Measurements from ENCODE around the gene RAB3IL1. TPM values are rescaled to one million over a fixed set of nuclear protein-coding genes. Genes with fewer than 3 reads are reported as not detected.
A peak's percentile ranks its signal among the peaks of the same experiment; 100 is the strongest.
"Not testable (repeated sequence)": the region's sequence is repeated elsewhere in the genome, so short reads cannot be mapped to it uniquely, and the experiment has no call there.

The RAB3IL1 gene
- total RNA-seq (2014; rRNA removed; shearing (Covaris generic)) = 0.53 and 0.77 TPM in 2 replicates

- Histone ChIP-seq H3K4me3 (peak within 1 kb of the TSS; percentile 44), H3K27me3 (peaks cover 24% of the 10 kb centered on the region), H3K36me3 (no peaks in the 10 kb centered on the region), H3K9me3 (replicated peaks) (no peaks in the 10 kb centered on the region), H3K27ac (no peak within 1 kb of the TSS), H3K4me1 (peaks cover 4% of the 10 kb centered on the region; the same call in 1 of the 2 replicates)
- peak; percentile 40 to 44 for DNase-seq
Measured at GRCh38 chr11:61917334-61918109, at the start of gene RAB3IL1. TSS of gene RAB3IL1 (minus strand) at chr11:61917566. CDS start at chr11:61917367, 199 bp downstream.

- peak; percentile 43 to 64 for DNase-seq
- peaks cover 17% of the 10 kb centered on the region for H3K36me3 ChIP-seq
- peaks cover 8% of the 10 kb centered on the region for H3K4me1 ChIP-seq
- H3K27me3 ChIP-seq = no peaks in the 10 kb centered on the region
- H3K27ac ChIP-seq = no peak overlapping the region
- H3K9me3 ChIP-seq (replicated peaks) = no peaks in the 10 kb centered on the region
- H3K4me3 ChIP-seq = peak overlapping the region; percentile 79
Measured at GRCh38 chr11:61966734-61967115, 49.4 kb upstream of the RAB3IL1 start.

GRCh38 chr11:61964666-61965271 is 47.4 kb upstream of the RAB3IL1 start:
- H3K27ac ChIP-seq = not testable (repeated sequence)

GRCh38 chr11:61964058-61964665 is 46.8 kb upstream of the RAB3IL1 start:
- H3K4me1 ChIP-seq = peaks cover 2% of the 10 kb centered on the region; the same call in 1 of the 2 replicates
- no peaks in the 10 kb centered on the region for H3K9me3 ChIP-seq (replicated peaks)
- no peak overlapping the region for H3K4me3 ChIP-seq
- H3K27me3 ChIP-seq = no peaks in the 10 kb centered on the region
- DNase-seq = no peak
- peaks cover 17% of the 10 kb centered on the region for H3K36me3 ChIP-seq
- no peak overlapping the region for H3K27ac ChIP-seq

More at GRCh38 chr11:61964666-61965271, 47.4 kb upstream of the RAB3IL1 start:
- not testable (repeated sequence) for DNase-seq; H3K4me1 ChIP-seq; H3K27me3 ChIP-seq; H3K4me3 ChIP-seq; H3K9me3 ChIP-seq (replicated peaks)
- peaks cover 17% of the 10 kb centered on the region for H3K36me3 ChIP-seq

- Histone ChIP-seq H3K36me3 (peaks cover 17% of the 10 kb centered on the region), H3K27ac (no peak overlapping the region), H3K9me3 (replicated peaks) (no peaks in the 10 kb centered on the region), H3K4me3 (no peak overlapping the region), H3K4me1 (peaks cover under 1% of the 10 kb centered on the region; the same call in 1 of the 2 replicates), H3K27me3 (no peaks in the 10 kb centered on the region)
- DNase-seq = no peak
Measured at GRCh38 chr11:61963282-61964057, 46.1 kb upstream of the RAB3IL1 start.

GRCh38 chr11:61963016-61963281 is 45.6 kb upstream of the RAB3IL1 start:
- H3K27ac ChIP-seq = no peak overlapping the region
- no peaks in the 10 kb centered on the region for H3K27me3 ChIP-seq
- no peak overlapping the region for H3K4me3 ChIP-seq
- H3K9me3 ChIP-seq (replicated peaks) = no peaks in the 10 kb centered on the region
- no peak for DNase-seq
- H3K36me3 ChIP-seq = peaks cover 17% of the 10 kb centered on the region
- no peaks in the 10 kb centered on the region for H3K4me1 ChIP-seq

GRCh38 chr11:61962213-61963015 is 45.0 kb upstream of the RAB3IL1 start:
- H3K9me3 ChIP-seq (replicated peaks) = no peaks in the 10 kb centered on the region
- no peaks in the 10 kb centered on the region for H3K27me3 ChIP-seq
- H3K36me3 ChIP-seq = peaks cover 17% of the 10 kb centered on the region
- no peaks in the 10 kb centered on the region for H3K4me1 ChIP-seq
- H3K4me3 ChIP-seq = no peak overlapping the region
- H3K27ac ChIP-seq = no peak overlapping the region
- DNase-seq = no peak

- Histone ChIP-seq H3K9me3 (replicated peaks) (no peaks in the 10 kb centered on the region), H3K4me3 (no peak overlapping the region), H3K4me1 (no peaks in the 10 kb centered on the region), H3K36me3 (peaks cover 17% of the 10 kb centered on the region), H3K27ac (no peak overlapping the region), H3K27me3 (no peaks in the 10 kb centered on the region)
- no peak for DNase-seq
Measured at GRCh38 chr11:61961570-61962212, 44.3 kb upstream of the RAB3IL1 start.

GRCh38 chr11:61960532-61960931 is 43.2 kb upstream of the RAB3IL1 start:
- Histone ChIP-seq H3K4me1 (no peaks in the 10 kb centered on the region), H3K36me3 (peaks cover 16% of the 10 kb centered on the region), H3K9me3 (replicated peaks) (no peaks in the 10 kb centered on the region), H3K27me3 (no peaks in the 10 kb centered on the region), H3K27ac (no peak overlapping the region), H3K4me3 (no peak overlapping the region)
- no peak for DNase-seq

- no peak for DNase-seq
- Histone ChIP-seq H3K27ac (no peak overlapping the region), H3K27me3 (no peaks in the 10 kb centered on the region)
Measured at GRCh38 chr11:61959678-61960077, 42.3 kb upstream of the RAB3IL1 start.

GRCh38 chr11:61959114-61959513 is 41.7 kb upstream of the RAB3IL1 start:
- H3K4me1 ChIP-seq = no peaks in the 10 kb centered on the region

More at GRCh38 chr11:61959678-61960077, 42.3 kb upstream of the RAB3IL1 start:
- H3K36me3 ChIP-seq = peaks cover 7% of the 10 kb centered on the region
- H3K4me3 ChIP-seq = no peak overlapping the region
- H3K9me3 ChIP-seq (replicated peaks) = no peaks in the 10 kb centered on the region
- no peaks in the 10 kb centered on the region for H3K4me1 ChIP-seq

GRCh38 chr11:61958590-61958989 is 41.2 kb upstream of the RAB3IL1 start:
- Histone ChIP-seq H3K4me3 (no peak overlapping the region), H3K36me3 (no peaks in the 10 kb centered on the region), H3K27ac (no peak overlapping the region), H3K27me3 (no peaks in the 10 kb centered on the region), H3K9me3 (replicated peaks) (no peaks in the 10 kb centered on the region), H3K4me1 (no peaks in the 10 kb centered on the region)
- no peak for DNase-seq

More at GRCh38 chr11:61959114-61959513, 41.7 kb upstream of the RAB3IL1 start:
- Histone ChIP-seq H3K4me3 (no peak overlapping the region), H3K27me3 (no peaks in the 10 kb centered on the region), H3K9me3 (replicated peaks) (no peaks in the 10 kb centered on the region), H3K36me3 (peaks cover 2% of the 10 kb centered on the region; the same call in 1 of the 2 replicates), H3K27ac (no peak overlapping the region)
- DNase-seq = no peak

- no peak overlapping the region for H3K27ac ChIP-seq
- H3K4me3 ChIP-seq = no peak overlapping the region
- DNase-seq = no peak
- no peaks in the 10 kb centered on the region for H3K27me3 ChIP-seq
- no peaks in the 10 kb centered on the region for H3K4me1 ChIP-seq
- H3K9me3 ChIP-seq (replicated peaks) = no peaks in the 10 kb centered on the region
- H3K36me3 ChIP-seq = no peaks in the 10 kb centered on the region
Measured at GRCh38 chr11:61957021-61957770, 39.8 kb upstream of the RAB3IL1 start.
